HEK293 (cell line): ENCODE data around the gene ZNF670.

ENCODE experiments used
- ZBTB7A ChIP-seq: fragments of 450-650 bp; formaldehyde crosslinking; IDR thresholded peaks from 2 replicates; pipeline ENCODE4 v1.5.1; 2016; ENCODE audit warnings: low read depth, missing biosample characterization, missing genetic modification characterization
- ZFP69B ChIP-seq: fragments of 450-650 bp; formaldehyde crosslinking; IDR thresholded peaks from 2 replicates; pipeline ENCODE4 v1.5.1; 2016; ENCODE audit warnings: missing biosample characterization, missing genetic modification characterization
- ZNF19 ChIP-seq: fragments of 450-650 bp; formaldehyde crosslinking; IDR thresholded peaks from 2 replicates; pipeline ENCODE4; 2016; ENCODE audit warnings: missing biosample characterization, missing genetic modification characterization, low read depth
- TF ChIP-seq, protein P1 (sequence below): fragments of 450-650 bp; formaldehyde crosslinking; IDR thresholded peaks from 2 replicates; pipeline ENCODE4 v1.5.1; 2016; ENCODE audit warnings: missing biosample characterization, missing genetic modification characterization
- TF ChIP-seq, protein P2 (sequence below): fragments of 450-650 bp; formaldehyde crosslinking; IDR thresholded peaks from 2 replicates; pipeline ENCODE4 v1.5.1; 2016; ENCODE audit warnings: missing biosample characterization, missing genetic modification characterization

DNA sequence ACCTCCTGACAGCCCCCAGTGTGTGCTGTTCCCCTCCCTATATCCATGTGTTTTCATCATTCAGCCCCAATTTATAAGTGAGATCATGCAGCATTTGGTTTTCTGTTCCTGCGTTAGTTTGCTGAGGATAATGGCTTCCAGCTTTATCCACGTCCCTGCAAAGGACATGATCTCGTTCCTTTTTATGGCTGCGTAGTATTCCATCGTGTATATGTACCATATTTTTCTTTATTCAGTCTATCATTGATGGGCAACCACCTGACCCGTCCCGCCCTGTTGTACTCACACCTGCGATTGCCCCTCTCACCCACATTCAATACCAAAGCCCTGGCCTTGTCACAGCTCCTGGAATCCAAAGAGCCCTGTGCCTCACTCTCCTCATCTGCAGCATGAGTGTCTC, 6.2 kb upstream of the ZNF670 start:
- TF ChIP-seq, protein P1, sequence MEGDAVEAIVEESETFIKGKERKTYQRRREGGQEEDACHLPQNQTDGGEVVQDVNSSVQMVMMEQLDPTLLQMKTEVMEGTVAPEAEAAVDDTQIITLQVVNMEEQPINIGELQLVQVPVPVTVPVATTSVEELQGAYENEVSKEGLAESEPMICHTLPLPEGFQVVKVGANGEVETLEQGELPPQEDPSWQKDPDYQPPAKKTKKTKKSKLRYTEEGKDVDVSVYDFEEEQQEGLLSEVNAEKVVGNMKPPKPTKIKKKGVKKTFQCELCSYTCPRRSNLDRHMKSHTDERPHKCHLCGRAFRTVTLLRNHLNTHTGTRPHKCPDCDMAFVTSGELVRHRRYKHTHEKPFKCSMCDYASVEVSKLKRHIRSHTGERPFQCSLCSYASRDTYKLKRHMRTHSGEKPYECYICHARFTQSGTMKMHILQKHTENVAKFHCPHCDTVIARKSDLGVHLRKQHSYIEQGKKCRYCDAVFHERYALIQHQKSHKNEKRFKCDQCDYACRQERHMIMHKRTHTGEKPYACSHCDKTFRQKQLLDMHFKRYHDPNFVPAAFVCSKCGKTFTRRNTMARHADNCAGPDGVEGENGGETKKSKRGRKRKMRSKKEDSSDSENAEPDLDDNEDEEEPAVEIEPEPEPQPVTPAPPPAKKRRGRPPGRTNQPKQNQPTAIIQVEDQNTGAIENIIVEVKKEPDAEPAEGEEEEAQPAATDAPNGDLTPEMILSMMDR = no peak
- no peak for TF ChIP-seq ZBTB7A (tag by site-specific recombination)
- TF ChIP-seq ZFP69B (tag by site-specific recombination) = no peak
- TF ChIP-seq, protein P2, sequence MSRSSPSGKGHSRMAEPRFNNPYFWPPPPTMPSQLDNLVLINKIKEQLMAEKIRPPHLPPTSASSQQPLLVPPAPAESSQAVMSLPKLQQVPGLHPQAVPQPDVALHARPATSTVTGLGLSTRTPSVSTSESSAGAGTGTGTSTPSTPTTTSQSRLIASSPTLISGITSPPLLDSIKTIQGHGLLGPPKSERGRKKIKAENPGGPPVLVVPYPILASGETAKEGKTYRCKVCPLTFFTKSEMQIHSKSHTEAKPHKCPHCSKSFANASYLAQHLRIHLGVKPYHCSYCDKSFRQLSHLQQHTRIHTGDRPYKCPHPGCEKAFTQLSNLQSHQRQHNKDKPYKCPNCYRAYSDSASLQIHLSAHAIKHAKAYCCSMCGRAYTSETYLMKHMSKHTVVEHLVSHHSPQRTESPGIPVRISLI (tag by site-specific recombination) = no peak
- no peak for TF ChIP-seq ZNF19 (tag by site-specific recombination)
